Measurements from ENCODE around the gene EPHA7. TPM values are rescaled to one million over a fixed set of nuclear protein-coding genes. Genes with fewer than 3 reads are reported as not detected.

The EPHA7 gene
- total RNA-seq, 4 donors from 2014 or later = 0.07 to 0.88 (median 0.14) TPM

- Histone ChIP-seq H3K9me3 (no peaks in the 10 kb centered on the region), H3K4me1 (no peaks in the 10 kb centered on the region), H3K27me3 (no peaks in the 10 kb centered on the region), H3K36me3 (no peaks in the 10 kb centered on the region), H3K4me3 (no peak overlapping the region), H3K27ac (no peak overlapping the region)
- in situ Hi-C loops (cut with MboI; ENCODE audit: low sequenced_read_pairs in 4 of 4) (no loop called here), intact Hi-C loops (cut with DNase I; ENCODE audit: low total_unique reads) (no loop called here)
- no peak for TF ChIP-seq POLR2A (IDR thresholded peaks at IDR 0.05)
- no peak for TF ChIP-seq CTCF (IDR thresholded peaks at IDR 0.05 in 4 of 5, conservative IDR thresholded peaks at IDR 0.05 in 1 of 5)
- no peak for DNase-seq
- ATAC-seq = no peak
These were observed 176.1 kb downstream of the EPHA7 start for GRCh38 chr6:93243231-93243778.

- no peaks in the 10 kb centered on the region for H3K36me3 ChIP-seq
- no peaks in the 10 kb centered on the region for H3K9me3 ChIP-seq
- in situ Hi-C loops (cut with MboI; ENCODE audit: low sequenced_read_pairs in 4 of 4) (no loop called here), intact Hi-C loops (cut with DNase I; ENCODE audit: low total_unique reads) (no loop called here)
- no peak overlapping the region for H3K4me3 ChIP-seq
- ATAC-seq (no peak), DNase-seq (no peak)
- TF ChIP-seq CTCF (IDR thresholded peaks at IDR 0.05 in 4 of 5, conservative IDR thresholded peaks at IDR 0.05 in 1 of 5) (no peak), POLR2A (IDR thresholded peaks at IDR 0.05) (no peak)
- H3K27me3 ChIP-seq = no peaks in the 10 kb centered on the region
- H3K4me1 ChIP-seq = no peaks in the 10 kb centered on the region
- no peak overlapping the region for H3K27ac ChIP-seq
These were observed 177.3 kb downstream of the EPHA7 start for GRCh38 chr6:93242049-93242448.

- Histone ChIP-seq H3K27ac (no peak overlapping the region), H3K4me1 (no peaks in the 10 kb centered on the region), H3K36me3 (no peaks in the 10 kb centered on the region), H3K4me3 (no peak overlapping the region), H3K27me3 (no peaks in the 10 kb centered on the region), H3K9me3 (no peaks in the 10 kb centered on the region)
- DNase-seq = no peak
- intact Hi-C loops (cut with DNase I; ENCODE audit: low total_unique reads) = no loop called here
- in situ Hi-C loops (cut with MboI; ENCODE audit: low sequenced_read_pairs in 4 of 4) = no loop called here
- no peak for TF ChIP-seq POLR2A (IDR thresholded peaks at IDR 0.05)
- no peak for TF ChIP-seq CTCF (IDR thresholded peaks at IDR 0.05 in 4 of 5, conservative IDR thresholded peaks at IDR 0.05 in 1 of 5)
- no peak for ATAC-seq
These were observed 180.7 kb downstream of the EPHA7 start for GRCh38 chr6:93238632-93239031.

- no peak overlapping the region for H3K27ac ChIP-seq
- in situ Hi-C loops (cut with MboI; ENCODE audit: low sequenced_read_pairs in 4 of 4) (no loop called here), intact Hi-C loops (cut with DNase I; ENCODE audit: low total_unique reads) (no loop called here)
- no peak for ATAC-seq
- H3K27me3 ChIP-seq = no peaks in the 10 kb centered on the region
- no peaks in the 10 kb centered on the region for H3K36me3 ChIP-seq
- TF ChIP-seq POLR2A (IDR thresholded peaks at IDR 0.05) (no peak), CTCF (IDR thresholded peaks at IDR 0.05 in 4 of 5, conservative IDR thresholded peaks at IDR 0.05 in 1 of 5) (no peak)
- no peaks in the 10 kb centered on the region for H3K4me1 ChIP-seq
- H3K4me3 ChIP-seq = no peak overlapping the region
- DNase-seq = no peak
- no peaks in the 10 kb centered on the region for H3K9me3 ChIP-seq
These were observed 183.6 kb downstream of the EPHA7 start for GRCh38 chr6:93235775-93236174.

- intact Hi-C loops (cut with DNase I; ENCODE audit: low total_unique reads) (no loop called here), in situ Hi-C loops (cut with MboI; ENCODE audit: low sequenced_read_pairs in 4 of 4) (no loop called here)
- DNase-seq (no peak), ATAC-seq (no peak)
- TF ChIP-seq POLR2A (IDR thresholded peaks at IDR 0.05) = no peak
- Histone ChIP-seq H3K36me3 (no peaks in the 10 kb centered on the region), H3K27ac (no peak overlapping the region), H3K27me3 (no peaks in the 10 kb centered on the region), H3K9me3 (no peaks in the 10 kb centered on the region), H3K4me3 (no peak overlapping the region), H3K4me1 (no peaks in the 10 kb centered on the region)
These were observed 192.5 kb downstream of the EPHA7 start for GRCh38 chr6:93226822-93227221.
